ENCODE results near the gene XPNPEP1.

DNA sequence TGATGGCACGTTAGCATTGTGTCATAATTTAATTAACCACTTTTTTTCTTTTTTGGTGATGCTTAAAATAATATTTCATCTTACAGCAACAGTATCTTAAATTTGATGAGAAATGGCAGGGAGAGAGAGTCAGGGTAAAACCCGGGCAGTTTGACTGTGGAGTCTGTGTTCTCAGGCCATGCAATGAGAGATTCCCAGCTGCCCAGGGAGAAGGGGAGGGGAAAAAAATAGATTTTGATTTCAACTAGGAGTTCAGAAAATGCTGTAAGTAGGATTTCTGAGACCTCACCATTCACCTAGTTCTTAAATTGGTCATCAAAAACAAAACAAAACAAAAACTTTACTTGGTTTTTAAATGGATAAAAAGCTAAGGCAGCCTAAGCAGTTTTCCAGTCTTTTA, 37.4 kb upstream of the XPNPEP1 start:
- TF ChIP-seq, protein P1, sequence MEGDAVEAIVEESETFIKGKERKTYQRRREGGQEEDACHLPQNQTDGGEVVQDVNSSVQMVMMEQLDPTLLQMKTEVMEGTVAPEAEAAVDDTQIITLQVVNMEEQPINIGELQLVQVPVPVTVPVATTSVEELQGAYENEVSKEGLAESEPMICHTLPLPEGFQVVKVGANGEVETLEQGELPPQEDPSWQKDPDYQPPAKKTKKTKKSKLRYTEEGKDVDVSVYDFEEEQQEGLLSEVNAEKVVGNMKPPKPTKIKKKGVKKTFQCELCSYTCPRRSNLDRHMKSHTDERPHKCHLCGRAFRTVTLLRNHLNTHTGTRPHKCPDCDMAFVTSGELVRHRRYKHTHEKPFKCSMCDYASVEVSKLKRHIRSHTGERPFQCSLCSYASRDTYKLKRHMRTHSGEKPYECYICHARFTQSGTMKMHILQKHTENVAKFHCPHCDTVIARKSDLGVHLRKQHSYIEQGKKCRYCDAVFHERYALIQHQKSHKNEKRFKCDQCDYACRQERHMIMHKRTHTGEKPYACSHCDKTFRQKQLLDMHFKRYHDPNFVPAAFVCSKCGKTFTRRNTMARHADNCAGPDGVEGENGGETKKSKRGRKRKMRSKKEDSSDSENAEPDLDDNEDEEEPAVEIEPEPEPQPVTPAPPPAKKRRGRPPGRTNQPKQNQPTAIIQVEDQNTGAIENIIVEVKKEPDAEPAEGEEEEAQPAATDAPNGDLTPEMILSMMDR (IDR thresholded peaks at IDR 0.05): no peak
- TF ChIP-seq EP300 (IDR thresholded peaks at IDR 0.05): no peak
- TF ChIP-seq POLR2A (IDR thresholded peaks at IDR 0.05): no peak
